ENCODE measurements around the gene ACVR2B. TPM values are rescaled to one million over a fixed set of nuclear protein-coding genes. Genes with fewer than 3 reads are reported as not detected.

The ACVR2B gene
- polyA plus RNA-seq, 1 donor from 2014 or later, result 33.3 TPM

GRCh38 chr3:38516669-38517068 is 63.0 kb downstream of the ACVR2B start:
- Histone ChIP-seq H4K20me1 (ENCODE audit: insufficient read depth) (no peaks in the 10 kb centered on the region), H3K36me3 (ENCODE audit: insufficient read depth, low read length) (peaks cover 14% of the 10 kb centered on the region), H3K27ac (ENCODE audit: low read length) (no peak overlapping the region), H3K79me2 (replicated peaks; ENCODE audit: insufficient read depth, low read length) (no peaks in the 10 kb centered on the region), H3K9me2 (ENCODE audit: insufficient read depth, low read length) (no peaks in the 10 kb centered on the region), H3K9ac (ENCODE audit: low read length) (no peak overlapping the region), H3F3A (ENCODE audit: insufficient read depth, low read length, poor library complexity, severe bottlenecking) (no peaks in the 10 kb centered on the region), H2AFZ (ENCODE audit: low read depth, low read length) (no peak overlapping the region), H3K4me3 (ENCODE audit: low read length) (no peak overlapping the region), H3K9me3 (ENCODE audit: low read length) (no peaks in the 10 kb centered on the region), H3K27me3 (ENCODE audit: insufficient read depth, low read depth, low read length) (no peaks in the 10 kb centered on the region), H3K4me2 (ENCODE audit: low read length) (no peak overlapping the region)
- TF ChIP-seq RAD21 (conservative IDR thresholded peaks at IDR 0.05) (no peak), REST (IDR thresholded peaks at IDR 0.05; ENCODE audit: borderline replicate concordance) (no peak), TAF1 (IDR thresholded peaks at IDR 0.05; ENCODE audit: low read depth) (no peak), CTCF (IDR thresholded peaks at IDR 0.05; ENCODE audit: poor library complexity, severe bottlenecking) (no peak), EP300 (conservative IDR thresholded peaks at IDR 0.05; ENCODE audit: poor library complexity, severe bottlenecking) (no peak), EZH2 (IDR thresholded peaks at IDR 0.05; ENCODE audit: borderline replicate concordance, insufficient read depth, low read length, poor library complexity, severe bottlenecking) (no peak), MXI1 (conservative IDR thresholded peaks at IDR 0.05; ENCODE audit: poor library complexity, severe bottlenecking) (no peak), SMC3 (conservative IDR thresholded peaks at IDR 0.05; ENCODE audit: poor library complexity) (no peak), POLR2AphosphoS5 (IDR thresholded peaks at IDR 0.05) (no peak)

- H3K27ac ChIP-seq (ENCODE audit: low read length), result no peak overlapping the region
- TF ChIP-seq REST (IDR thresholded peaks at IDR 0.05; ENCODE audit: borderline replicate concordance) (no peak), RAD21 (conservative IDR thresholded peaks at IDR 0.05) (no peak), EZH2 (IDR thresholded peaks at IDR 0.05; ENCODE audit: borderline replicate concordance, insufficient read depth, low read length, poor library complexity, severe bottlenecking) (no peak), MXI1 (conservative IDR thresholded peaks at IDR 0.05; ENCODE audit: poor library complexity, severe bottlenecking) (no peak), TAF1 (IDR thresholded peaks at IDR 0.05; ENCODE audit: low read depth) (no peak), POLR2AphosphoS5 (IDR thresholded peaks at IDR 0.05) (no peak), CTCF (IDR thresholded peaks at IDR 0.05; ENCODE audit: poor library complexity, severe bottlenecking) (no peak), SMC3 (conservative IDR thresholded peaks at IDR 0.05; ENCODE audit: poor library complexity) (no peak)
These were observed 65.3 kb downstream of the ACVR2B start for GRCh38 chr3:38519000-38519399.

More at GRCh38 chr3:38519000-38519399, 65.3 kb downstream of the ACVR2B start:
- no peak overlapping the region for H3K9ac ChIP-seq (ENCODE audit: low read length)
- no peaks in the 10 kb centered on the region for H3K79me2 ChIP-seq (replicated peaks; ENCODE audit: insufficient read depth, low read length)
- no peak overlapping the region for H2AFZ ChIP-seq (ENCODE audit: low read depth, low read length)
- no peak overlapping the region for H3K4me3 ChIP-seq (ENCODE audit: low read length)
- H3K36me3 ChIP-seq (ENCODE audit: insufficient read depth, low read length), result peaks cover 11% of the 10 kb centered on the region
- no peaks in the 10 kb centered on the region for H4K20me1 ChIP-seq (ENCODE audit: insufficient read depth)
- H3F3A ChIP-seq (ENCODE audit: insufficient read depth, low read length, poor library complexity, severe bottlenecking), result no peaks in the 10 kb centered on the region
- no peaks in the 10 kb centered on the region for H3K9me3 ChIP-seq (ENCODE audit: low read length)
- H3K27me3 ChIP-seq (ENCODE audit: insufficient read depth, low read depth, low read length), result no peaks in the 10 kb centered on the region
- H3K4me2 ChIP-seq (ENCODE audit: low read length), result no peak overlapping the region
- no peaks in the 10 kb centered on the region for H3K9me2 ChIP-seq (ENCODE audit: insufficient read depth, low read length)
